Measurements from ENCODE around the gene AUTS2.

The AUTS2 gene

DNA sequence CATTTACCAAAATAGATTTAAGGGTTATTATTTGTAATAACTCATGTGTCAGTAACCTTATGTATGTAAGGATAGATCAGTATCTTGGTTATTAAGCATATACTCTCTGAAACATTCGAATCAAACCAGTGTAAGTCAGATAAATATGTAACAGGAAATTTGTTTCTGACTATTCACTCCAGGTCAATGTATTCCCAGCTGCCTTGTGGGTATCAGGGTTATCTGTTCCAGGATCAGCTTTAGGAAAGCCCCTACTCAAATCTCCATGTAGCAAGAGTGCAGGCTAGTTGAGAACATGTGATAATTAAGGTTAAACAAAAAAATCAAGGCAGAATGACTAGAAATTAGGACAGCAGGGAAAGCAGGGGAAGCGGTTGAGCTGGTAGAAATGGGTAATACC lies 201.7 kb downstream of the AUTS2 start:
- DNase-seq, result no peak

DNA sequence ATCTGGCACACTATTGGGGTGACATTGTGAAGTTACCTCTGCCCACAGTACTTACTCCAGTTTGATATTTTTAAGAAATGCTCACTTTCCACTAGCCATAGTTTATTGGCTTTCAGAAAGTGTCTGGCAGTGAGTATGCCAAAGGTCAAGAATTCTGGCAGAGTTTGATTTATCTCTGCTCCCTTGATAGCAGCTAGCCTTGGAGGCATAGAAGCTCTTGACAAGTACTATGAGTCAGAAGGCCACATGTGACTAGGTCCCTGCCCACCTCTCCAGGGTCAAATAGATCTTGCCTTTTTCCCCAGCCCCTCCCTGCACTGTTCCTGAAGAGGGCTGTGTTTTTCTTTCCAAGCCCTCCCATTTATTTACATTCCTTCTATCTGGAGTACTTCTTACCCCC lies 202.2 kb downstream of the AUTS2 start:
- no peak for DNase-seq

DNA sequence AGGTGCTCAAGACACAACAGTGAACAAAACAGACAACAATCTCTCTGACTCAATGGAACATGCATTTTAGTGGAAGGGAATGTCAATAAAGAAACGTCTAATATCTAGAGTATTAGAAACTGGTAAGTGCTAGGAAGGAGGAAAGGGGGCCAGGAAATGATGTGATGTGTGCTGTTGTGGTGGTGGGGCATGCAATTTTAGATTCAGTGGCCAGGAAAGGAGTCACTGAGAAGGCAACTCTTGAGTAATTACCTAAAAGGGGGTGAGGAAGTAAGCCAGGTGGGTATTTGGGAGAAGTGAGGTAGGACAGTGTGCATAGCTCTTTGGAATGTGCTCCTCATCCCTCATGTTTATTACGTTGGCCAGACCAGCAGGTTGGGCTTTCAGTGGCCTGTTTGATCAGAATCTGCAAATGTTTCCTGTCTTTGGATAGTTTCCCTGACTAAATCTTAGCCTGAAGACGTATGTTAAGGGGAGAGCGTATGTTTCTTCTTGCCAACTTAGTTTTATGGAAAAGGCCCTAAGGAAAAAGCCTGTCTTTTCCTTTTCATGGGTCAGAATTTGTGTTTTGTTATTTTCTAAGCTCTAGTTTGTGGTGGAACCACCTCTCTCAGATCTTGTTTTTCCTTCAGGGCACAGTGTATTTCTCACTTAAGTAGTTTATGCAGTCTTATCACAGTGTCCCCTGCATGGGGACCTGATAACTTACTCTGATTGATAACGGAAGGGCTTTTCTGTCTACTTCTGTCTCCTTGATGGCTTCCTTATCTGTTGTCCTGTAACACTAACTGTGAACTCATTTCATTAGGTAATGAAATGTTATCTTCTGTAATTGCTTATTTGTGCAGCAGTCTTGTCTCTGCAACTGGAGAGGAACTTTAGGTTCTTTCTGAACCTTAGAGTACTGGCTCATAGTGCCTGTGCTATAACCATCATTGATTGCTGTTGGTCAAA lies 203.7 kb downstream of the AUTS2 start:
- DNase-seq, result no peak

GRCh38 chr7:69803699-69804516 lies 205.6 kb downstream of the AUTS2 start:
- DNase-seq, result peak; percentile 71

DNA sequence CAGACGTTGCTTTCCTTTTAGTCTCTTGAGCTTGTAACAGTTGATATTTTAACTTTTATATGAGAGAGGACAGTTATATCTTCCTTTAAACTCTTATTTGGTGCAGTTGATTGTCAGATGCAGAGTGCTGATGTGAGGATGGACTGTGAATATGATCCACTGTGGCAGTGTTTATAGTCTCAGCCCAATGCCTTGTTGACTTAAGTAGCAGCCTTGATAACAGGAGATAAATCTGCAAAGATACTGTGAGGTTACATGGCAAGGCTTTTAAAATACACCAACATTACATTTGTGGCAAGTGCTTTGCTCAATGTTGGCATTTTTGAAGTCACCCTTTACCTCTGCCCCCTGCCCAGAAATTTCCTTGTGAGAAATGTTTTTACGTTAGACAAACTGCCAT lies 206.7 kb downstream of the AUTS2 start:
- DNase-seq, result no peak

- DNase-seq, result no peak
Measured at GRCh38 chr7:69808391-69808790, 210.1 kb downstream of the AUTS2 start.

DNA sequence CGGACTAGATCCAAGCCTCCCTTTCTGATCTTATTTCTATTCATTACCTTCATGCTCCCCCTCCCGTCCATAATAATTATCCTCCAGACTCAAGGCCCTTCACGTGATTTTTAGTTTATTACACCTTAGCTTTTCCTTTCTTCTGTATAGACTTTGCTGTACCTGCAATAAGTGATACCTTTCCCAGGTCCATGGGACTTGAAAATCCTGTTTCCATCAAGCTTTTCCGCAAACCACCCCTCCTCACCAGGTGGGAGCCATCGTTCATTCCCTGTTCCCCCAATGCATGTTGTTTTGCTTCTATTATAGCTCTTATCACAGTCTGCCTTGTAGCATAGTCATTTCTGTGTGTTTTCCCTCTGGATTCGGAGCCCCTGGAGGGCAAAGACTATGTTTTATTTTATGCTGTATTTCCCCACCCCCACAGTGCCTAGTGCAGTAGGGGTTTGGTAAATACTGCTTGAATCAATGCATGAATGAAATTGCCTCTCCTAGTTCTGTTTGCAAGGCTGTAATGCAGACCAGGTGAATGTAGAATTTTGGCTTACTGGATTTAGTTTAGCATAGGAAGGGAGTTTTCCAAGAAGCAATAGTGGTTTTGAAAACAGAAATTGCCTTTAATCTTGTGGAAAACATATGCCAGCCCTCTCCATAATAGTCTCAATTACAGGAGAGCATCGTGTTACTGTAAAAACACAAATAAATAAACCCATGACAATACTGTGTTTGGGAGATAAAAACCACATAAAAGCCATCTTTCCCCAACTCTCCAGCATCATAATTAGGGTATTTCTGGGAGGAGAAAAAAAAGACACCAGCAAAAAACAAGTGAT lies 213.4 kb downstream of the AUTS2 start:
- DNase-seq, result no peak

GRCh38 chr7:69812756-69813155 lies 214.5 kb downstream of the AUTS2 start:
- no peak for DNase-seq

GRCh38 chr7:69813637-69814240 lies 215.5 kb downstream of the AUTS2 start:
- DNase-seq, result no peak

DNA sequence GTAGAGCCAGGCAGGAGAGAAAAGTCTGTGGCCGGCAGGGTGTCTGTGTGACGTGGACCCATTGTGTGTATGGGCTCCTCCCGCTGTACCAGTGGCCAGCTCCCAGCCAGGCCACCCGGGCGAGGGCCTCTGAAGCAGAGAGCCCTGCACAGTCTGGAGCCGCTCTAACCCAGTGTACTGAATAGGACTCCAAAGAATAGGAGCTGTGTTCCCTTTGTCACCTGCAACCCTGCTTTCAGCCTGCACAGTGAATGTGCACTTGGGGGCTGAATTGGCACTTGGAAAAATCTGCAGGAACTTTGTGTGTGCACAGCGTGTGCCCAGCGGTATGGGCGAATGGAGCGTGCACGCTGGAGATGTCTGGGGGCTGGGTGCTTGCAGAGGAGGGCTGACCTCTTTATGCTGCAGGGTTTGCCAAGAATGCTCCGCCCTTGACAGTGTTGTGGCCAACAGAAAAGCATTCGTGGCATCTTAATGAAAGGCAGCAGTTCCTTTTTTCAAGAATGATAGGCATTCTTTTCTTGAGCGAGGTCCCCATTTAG lies 216.2 kb downstream of the AUTS2 start:
- no peak for DNase-seq

GRCh38 chr7:69816501-69816900 lies 218.2 kb downstream of the AUTS2 start:
- DNase-seq, result no peak

DNA sequence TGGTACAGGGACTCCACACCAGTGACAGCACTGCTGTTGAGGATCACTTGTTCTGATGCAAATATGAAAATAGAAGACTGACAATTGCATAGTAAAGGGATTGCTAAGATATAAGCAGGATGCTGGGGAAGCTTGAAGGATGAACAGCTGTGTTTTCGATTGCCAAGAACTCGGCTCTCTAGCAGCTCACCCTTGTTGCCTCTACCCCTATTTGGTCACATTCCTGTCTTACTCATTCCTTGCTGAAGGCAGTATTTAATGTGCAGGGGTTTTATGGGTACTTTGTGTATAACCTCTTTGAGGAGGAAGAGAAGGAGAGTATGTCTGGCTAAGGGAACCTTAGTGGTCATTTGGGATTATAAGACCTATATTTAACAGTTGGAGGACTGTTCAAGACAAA lies 218.8 kb downstream of the AUTS2 start:
- DNase-seq, result no peak

- DNase-seq, result no peak
Measured at GRCh38 chr7:69817841-69818635, 219.8 kb downstream of the AUTS2 start.

DNA sequence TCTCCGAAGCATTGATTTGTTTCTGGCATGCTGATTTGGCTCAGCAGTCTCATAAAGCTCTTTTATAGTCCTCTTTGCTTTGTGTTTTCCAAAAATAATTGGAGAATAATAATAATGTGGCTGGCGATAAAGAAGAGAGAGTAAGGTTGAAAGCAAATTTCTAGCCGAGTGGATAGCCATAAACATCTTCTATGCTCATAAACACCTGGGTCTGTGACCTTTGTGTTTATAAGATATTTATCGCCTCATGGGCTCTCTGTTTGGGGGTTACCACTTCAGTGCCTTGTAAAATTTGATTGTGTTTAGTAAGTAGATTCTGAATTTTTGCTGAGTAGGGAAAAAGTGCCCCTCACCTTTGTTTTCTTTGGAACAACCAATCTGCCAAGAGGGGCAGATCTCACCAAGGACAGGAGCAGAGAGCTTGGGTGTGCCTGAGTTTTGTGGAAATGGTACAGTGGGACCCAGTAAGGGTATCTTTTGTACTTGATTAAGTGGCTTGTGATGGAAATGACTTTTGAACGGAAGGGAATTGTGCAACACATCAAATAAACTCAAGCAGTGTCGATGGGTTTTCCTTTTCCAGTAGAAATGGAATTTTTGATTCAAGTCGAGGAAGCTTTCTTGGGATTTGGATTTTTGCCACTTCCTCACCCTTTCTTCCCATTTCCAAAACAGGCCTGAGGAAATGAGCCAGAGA lies 220.5 kb downstream of the AUTS2 start:
- DNase-seq, result no peak

GRCh38 chr7:69819333-69819705 lies 221.0 kb downstream of the AUTS2 start:
- DNase-seq, result no peak

DNA sequence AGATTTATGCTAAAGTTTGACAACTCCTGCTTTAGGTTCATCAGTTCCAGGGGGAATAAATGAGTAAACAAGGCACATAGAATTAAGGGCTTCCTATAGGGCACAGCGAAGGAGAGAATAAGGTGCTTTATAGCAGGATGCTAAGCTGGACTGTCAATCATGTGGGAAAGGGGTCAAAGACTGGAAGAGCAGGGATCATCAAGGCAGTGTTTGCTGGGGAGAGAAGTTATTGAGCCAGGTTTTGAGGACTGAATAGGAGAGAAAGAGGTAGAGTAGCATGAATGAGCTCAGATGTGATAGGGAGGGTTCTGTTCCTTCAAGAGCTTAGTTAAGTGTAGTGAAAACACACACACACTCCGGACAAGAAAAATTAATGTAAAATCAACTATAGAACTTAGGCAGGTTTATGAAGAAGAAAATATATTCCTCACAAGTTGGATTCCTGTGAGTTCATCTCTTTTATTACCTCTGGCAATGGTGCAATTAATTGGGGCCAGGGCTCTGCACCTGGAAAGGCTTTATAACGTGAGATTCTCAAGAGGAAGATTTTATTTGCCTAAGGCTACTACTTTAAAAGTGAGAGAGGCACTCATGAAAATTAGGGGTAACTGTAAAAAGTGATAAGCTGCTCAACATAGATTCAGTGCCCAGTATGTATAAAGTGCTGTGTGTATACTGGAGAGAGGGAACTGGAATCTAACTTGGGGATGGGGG lies 222.4 kb downstream of the AUTS2 start:
- no peak for DNase-seq

DNA sequence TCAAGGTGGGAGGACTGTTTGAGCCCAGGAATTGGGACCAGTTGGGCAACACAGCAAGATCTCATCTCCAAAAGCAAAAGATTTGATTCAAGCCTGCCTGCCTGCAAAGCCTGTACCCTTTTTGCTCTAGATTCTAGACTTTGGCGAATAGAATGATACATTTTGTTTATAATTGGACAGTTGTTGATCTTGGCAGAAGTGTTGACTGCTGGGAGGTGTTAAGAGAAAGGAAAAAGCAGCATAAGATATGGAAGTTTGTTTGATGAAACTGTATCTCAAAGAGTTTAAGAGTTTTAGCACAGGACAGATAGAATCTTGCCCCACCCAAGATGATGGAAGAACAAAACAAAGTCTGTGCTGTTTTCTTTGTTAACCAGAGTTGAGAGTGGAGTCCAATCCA lies 224.1 kb downstream of the AUTS2 start:
- no peak for DNase-seq

GRCh38 chr7:69823151-69823744 lies 225.0 kb downstream of the AUTS2 start:
- no peak for DNase-seq

DNA sequence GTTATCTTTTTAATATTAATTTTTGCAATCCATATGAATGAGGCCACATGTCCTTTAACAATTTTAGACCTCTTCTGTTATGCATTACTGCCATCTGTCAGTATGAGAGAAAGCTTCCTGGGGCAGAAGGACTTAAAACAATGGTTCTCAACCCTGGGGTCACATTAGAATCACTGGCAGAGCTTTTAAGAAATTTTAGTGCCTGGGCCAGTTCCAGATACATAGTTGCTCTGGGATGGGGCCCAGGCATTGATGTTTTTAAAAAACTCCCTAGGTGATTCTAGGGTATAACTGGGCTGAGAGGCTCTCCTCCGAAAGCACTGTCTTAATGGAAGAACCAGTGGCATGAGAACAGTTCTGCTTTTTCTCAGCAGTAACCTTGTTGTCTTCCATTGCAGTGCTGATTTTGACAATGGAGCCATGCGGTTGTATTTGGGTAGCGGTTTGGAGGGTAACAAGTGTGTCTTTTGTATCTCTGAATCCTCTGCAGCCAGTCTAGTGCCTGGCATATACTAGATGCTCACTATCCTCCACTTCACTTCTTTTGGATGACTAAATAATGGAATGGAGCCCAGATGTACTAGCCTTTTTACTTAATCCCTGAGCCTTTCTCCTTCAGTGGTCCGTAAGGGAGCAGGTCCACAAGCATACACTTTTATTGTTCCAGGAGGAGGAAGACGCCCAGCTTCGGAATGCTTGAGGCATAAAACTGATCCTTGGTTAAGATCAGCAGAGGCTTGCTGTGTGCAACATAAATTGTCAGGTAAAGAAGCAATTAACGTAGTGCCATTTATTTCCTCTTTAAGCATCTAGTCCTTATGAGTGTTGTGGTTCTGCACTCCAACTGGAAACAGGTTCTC lies 227.1 kb downstream of the AUTS2 start:
- no peak for DNase-seq

Data from activated CD4-positive, alpha-beta T cell treated with anti-CD3 and anti-CD28 coated beads, Interleukin-2, amount 50 U/mL, for 16 hours (primary cell).